Measurements from ENCODE around the gene ZC3H6. TPM values are rescaled to one million over a fixed set of nuclear protein-coding genes. Genes with fewer than 3 reads are reported as not detected.
A peak's percentile ranks its signal among the peaks of the same experiment; 100 is the strongest.

ZC3H6 gene
- total and polyA plus RNA-seq, 2 of the 4 experiments (the other 2 are of a cell fraction), result 0.55 to 2.0 TPM

GRCh38 chr2:112296407-112296806 lies 21.0 kb downstream of the ZC3H6 start:
- POLR2A ChIA-PET (ENCODE audit: unreplicated experiment), result no interaction called here
- Histone ChIP-seq H3K14ac (replicated peaks; ENCODE audit: low read depth, low read length) (no peak overlapping the region), H2AK9ac (replicated peaks; ENCODE audit: low read depth, low read length, poor library complexity) (no peak overlapping the region), H4K91ac (ENCODE audit: insufficient read depth, low read depth, low read length) (no peak overlapping the region), H3K56ac (ENCODE audit: extremely low read depth, insufficient read depth, low read length) (no peak overlapping the region), H2BK20ac (ENCODE audit: low read depth, low read length) (no peak overlapping the region), H3K27ac (ENCODE audit: insufficient read depth, low read length) (no peak overlapping the region), H3K18ac (ENCODE audit: low read depth, low read length) (no peak overlapping the region), H3K9me3 (ENCODE audit: control insufficient read depth, insufficient read depth, low read length) (no peaks in the 10 kb centered on the region), H3K27me3 (ENCODE audit: control insufficient read depth, insufficient read depth, low read length) (no peaks in the 10 kb centered on the region), H2BK5ac (ENCODE audit: low read depth, low read length, poor library complexity, severe bottlenecking) (no peak overlapping the region), H2AFZ (replicated peaks; ENCODE audit: low read length, poor library complexity) (no peak overlapping the region), H2AK5ac (ENCODE audit: low read depth, low read length) (no peak overlapping the region), H2BK120ac (ENCODE audit: low read depth, low read length) (no peak overlapping the region), H3K4me2 (ENCODE audit: low read depth, low read length) (no peak overlapping the region), H3K23ac (ENCODE audit: low read depth, low read length) (no peak overlapping the region), H3K9me1 (ENCODE audit: insufficient read depth, low read length) (no peaks in the 10 kb centered on the region), H3K4me3 (ENCODE audit: insufficient read depth, low read depth, low read length) (no peak overlapping the region), H3K4me1 (ENCODE audit: control insufficient read depth, insufficient read depth, low read length) (peaks cover 5% of the 10 kb centered on the region), H4K20me1 (ENCODE audit: insufficient read depth, low read length) (no peaks in the 10 kb centered on the region), H3K4ac (ENCODE audit: low read depth, low read length) (no peak overlapping the region), H4K5ac (ENCODE audit: low read depth, low read length) (no peak overlapping the region), H3K79me1 (ENCODE audit: low read depth in 1 of 2, low read length in 2 of 2) (no peaks in the 10 kb centered on the region; a peak in 1 of 4 replicates), H2BK15ac (ENCODE audit: low read depth, low read length) (no peak overlapping the region), H4K8ac (ENCODE audit: low read depth in 2 of 2, low read length in 2 of 2) (no peak overlapping the region), H3K36me3 (ENCODE audit: control insufficient read depth, insufficient read depth, low read length) (no peaks in the 10 kb centered on the region; the same call in 1 of the 2 replicates), H3K9ac (ENCODE audit: low read depth, low read length) (no peak overlapping the region)
- no TSS peak for BruUV-seq (replicated peaks)
- dilution Hi-C loops (cut with HindIII; ENCODE audit: low sequenced_read_pairs, unreplicated experiment) (no loop called here), in situ Hi-C loops (cut with MboI; ENCODE audit: low sequenced_read_pairs) (no loop called here), intact Hi-C loops (cut with micrococcal nuclease) (no loop called here)
- TF ChIP-seq MAFK (IDR thresholded peaks at IDR 0.05; ENCODE audit: low read depth, low read length) (0 out of 2 replicates have a peak, but pooled peaks have one; percentile 38), RAD21 (IDR thresholded peaks at IDR 0.05; ENCODE audit: low read length) (no peak), CEBPB (IDR thresholded peaks at IDR 0.05; ENCODE audit: low read depth, low read length) (0 out of 2 replicates have a peak, but pooled peaks have one; percentile 28)
- no CpG with 5 or more reads among the region's 2 CpGs for WGBS, 2 experiments (ENCODE audit: extremely low coverage in 2 of 2, insufficient read length in 1 of 2)
- CTCF ChIA-PET, result no interaction called here
- ATAC-seq (ENCODE audit: low read depth) (no peak), DNase-seq (no peak)

All from IMR-90 (cell line).